HUDEP-2 (cell line): ENCODE measurements around the gene RTKN2.
A peak's percentile ranks its signal among the peaks of the same experiment; 100 is the strongest.

ENCODE experiments used
- DNase-seq, 76 experiments: peaks; one replicate each; lab custom pipeline; 2025; ENCODE audit not compliant: unreplicated experiment in 76 of 76; lab: John Stamatoyannopoulos, UW

RTKN2 gene

DNA sequence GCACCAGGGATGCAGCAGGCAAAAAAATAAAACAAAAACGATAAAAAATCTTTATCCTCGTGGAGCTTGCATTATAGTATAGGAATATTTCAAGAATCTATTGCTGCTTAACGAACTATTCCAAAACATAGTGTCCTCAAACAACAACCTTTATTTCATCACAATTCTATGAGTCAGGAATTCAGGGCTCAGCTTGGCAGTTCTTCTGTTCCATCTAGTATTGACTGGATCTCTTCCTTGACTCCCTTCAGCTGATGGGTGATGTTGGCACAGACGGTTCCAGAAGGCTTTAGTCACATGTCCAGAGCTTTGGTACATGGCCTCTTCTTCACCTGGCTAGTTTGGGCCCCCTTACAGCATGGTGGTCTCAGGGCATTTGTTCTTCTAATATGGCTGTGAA lies 88.0 kb downstream of the RTKN2 start:
- no peak for DNase-seq

DNA sequence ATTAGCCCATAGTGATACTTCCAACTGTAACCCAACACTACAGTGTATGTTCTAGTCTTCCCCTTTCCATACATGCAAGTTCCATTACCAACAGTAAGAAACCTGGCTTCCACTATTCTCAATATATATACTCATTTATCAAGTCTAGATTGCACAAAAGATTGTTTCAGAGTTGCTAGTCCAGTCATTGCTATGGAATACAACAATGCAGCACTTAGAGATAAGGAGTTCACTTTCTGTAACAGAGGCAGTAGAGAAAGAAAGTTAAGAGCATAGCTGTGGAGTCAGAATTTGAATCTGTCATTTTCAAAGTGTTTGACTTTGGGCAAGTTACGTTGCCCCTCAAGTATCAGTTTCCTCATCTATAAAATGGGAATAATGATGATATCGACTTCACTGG lies 90.1 kb downstream of the RTKN2 start:
- no peak for DNase-seq

DNA sequence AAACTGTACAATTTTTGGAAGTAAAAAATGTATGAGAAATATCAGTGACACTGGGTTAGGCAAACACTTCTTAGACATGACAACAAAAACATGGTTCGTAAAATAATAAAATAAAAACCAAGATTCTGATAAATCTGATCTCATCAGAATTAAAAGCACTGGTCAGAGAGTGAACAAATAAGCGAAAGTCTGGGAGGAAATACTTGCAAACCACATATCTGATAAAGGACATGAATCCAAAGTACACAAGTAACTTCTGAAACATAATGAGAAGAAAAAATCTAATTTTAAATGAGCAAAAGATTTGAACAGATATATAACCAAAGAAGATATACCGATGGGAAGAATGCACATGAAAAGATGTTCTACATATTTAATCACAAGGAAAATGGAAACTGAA lies 91.5 kb downstream of the RTKN2 start:
- no peak for DNase-seq

DNA sequence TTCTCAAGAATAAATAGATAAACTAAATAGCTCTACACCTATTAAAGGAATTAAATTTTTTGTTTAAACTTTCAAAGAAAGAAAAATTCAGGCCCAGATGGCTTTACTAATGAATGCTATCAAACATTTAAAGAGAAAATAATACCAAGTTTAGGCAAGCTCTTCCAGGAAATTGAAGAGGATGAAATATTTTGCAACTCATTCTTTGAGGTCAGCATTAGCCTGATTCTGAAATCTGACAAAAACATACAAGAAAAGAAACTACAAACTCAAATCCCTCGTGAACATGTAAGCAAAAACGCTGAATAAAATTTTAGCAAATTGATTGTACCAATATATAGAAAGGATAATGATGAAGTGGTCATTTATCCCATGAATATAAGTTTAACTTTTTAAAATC lies 93.4 kb downstream of the RTKN2 start:
- DNase-seq: no peak

DNA sequence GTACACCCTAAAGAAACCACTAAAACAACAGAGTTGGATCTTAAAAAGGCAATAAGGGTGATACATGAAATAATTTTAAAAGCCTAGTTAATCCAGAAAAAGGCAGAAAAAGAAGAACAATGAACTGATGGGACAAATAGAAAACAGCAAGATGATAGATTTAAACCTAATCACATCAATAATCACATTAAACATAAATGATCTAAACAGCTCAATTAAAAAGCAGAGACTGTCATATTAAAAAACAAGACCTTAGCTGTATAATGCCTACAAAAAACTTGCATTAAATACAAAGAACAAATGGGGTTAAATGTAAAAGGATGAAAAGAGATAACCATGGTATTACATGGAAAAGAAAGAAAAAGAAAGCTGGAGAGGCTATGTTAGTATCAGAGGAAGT lies 96.2 kb downstream of the RTKN2 start:
- DNase-seq: no peak

DNA sequence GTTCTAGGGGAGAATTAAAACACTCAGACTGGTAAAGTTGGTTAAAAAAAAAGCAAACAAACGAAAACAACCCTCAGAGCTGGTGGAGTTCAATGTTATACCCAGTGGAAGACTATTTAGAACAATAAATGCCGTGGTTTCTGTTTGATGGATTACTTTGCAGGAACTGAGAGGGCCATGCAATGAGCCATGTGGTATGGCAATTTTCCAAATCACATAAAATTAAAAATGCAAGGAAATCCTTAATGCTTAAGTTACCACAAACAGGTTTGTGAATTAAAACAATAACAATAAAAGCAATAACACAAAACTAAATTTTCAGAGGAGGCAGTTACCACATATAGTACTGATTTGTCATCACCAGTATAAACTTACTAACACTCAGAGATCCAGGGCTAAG lies 96.9 kb downstream of the RTKN2 start:
- DNase-seq: no peak

DNA sequence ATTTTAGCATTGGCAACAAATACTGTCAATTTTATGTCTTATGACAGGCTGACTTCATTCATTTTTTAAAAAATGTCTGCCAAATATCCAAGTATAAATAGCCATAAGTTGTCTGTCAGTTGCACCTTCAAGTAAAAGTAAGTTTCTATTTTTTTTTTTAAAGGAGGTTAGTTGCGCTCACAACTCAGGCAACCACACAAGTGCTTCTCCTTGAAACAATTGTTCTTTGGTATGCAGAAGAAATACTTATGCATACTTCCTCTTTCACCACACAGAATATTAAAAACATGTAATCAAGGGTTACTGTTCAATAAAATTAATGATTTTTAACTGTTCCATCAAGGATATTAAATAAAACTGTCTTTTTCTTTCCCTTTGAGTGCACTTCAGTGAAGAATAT lies 97.9 kb downstream of the RTKN2 start:
- DNase-seq: no peak

DNA sequence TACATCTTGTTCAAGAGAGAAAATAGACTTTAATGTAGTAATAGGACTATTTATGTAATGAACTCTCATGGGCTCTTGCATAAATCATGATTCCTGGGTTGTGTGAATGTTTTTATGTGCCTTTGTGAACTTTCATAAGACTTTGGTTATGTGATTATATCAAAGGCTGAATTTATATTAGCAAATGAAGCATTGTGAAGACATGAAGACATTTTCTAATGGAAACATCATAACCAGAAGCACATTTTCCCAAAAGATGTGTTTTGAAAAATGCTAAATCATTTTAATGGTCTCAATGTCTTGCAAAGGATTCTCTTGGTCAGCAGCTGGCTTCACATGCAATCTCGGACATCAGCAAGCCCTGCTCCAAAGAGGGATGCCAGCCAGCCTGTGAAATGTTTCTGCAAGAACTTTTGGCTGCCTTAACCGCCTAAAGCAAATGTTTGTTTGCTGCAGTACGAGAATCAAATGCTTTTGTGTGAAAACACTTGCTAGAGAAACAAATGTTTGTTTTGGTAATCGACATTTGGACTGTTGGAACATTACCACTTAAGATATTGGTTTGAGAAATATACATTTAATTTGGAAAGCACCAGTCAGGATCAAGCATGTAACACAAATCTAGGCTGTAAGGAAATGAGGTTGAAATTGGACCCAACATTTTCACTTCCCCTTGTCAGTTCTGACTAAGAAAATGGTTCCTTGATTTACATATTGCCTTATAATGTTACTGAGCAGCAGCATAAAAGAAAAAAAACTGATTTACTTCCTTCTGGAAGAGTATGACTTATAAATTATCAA lies 102.1 kb downstream of the RTKN2 start:
- DNase-seq: no peak

DNA sequence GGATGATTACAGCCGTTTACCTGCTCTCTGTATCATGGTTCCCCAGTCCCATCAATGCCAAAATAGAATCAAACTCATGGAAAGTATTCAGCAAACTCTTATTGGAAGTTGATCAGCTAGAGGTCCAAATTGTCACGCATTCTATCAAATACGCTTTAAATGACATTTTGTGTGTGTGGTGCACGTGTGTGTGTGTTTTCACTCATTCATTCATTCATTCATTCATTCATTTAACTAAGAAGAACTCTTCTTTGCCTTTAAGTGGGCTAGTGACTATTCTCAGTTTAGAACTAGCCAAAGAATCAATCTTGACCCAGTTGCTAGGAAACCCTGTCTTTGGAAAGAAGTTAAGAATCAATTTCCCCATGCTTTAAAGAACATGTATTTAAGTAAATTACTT lies 102.8 kb downstream of the RTKN2 start:
- no peak for DNase-seq

DNA sequence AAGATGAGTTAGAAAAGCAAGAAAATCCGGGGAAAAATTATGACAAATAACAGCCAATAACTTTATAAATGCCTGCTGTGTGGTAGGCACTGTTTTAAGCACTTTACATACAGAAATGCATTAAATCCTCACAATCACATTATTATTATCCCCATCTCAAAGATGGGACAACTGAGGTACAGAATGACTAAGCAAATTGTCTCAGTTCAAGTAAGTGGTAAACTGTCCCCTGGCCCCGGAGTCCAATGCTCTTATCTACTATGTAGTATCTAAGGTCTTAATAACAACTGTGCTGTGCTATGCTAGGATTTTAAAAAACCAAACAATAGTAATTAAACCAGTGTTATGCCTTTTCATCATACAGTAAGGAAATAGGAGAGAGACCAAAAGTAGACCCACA lies 105.6 kb downstream of the RTKN2 start:
- no peak for DNase-seq

DNA sequence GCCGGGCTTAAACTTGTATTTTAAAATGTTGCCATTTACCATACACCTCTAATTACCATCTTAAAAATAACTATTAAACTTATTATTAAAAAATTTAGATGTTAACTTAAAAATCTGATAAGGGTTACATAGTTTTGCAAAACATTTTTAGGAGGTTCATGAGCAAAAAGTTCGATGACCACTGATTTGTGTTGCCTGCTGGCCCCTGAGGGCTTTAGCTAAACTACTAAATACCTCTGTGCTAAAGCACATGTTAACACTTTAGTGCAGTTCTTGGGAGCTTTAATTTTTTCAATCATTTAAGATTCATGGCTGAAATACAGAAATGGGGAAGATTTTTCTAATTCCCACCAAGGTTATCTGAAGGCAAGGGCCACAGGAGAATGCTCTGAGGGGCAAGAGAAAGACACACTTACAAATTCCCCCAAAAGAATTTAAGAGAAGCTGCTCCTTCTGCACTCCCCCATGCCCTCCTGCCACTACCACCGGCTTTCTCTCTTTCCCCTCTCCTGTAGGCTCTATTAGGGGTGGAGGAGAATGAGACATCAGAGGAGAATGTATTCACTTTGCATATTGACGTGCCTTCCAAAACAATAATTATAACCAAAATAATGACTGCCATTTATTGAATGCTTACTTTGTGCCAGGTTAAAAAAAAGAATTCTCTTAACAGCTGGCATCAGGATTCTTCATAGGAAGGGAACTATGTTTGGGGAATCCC lies 106.2 kb downstream of the RTKN2 start:
- DNase-seq: no peak

DNA sequence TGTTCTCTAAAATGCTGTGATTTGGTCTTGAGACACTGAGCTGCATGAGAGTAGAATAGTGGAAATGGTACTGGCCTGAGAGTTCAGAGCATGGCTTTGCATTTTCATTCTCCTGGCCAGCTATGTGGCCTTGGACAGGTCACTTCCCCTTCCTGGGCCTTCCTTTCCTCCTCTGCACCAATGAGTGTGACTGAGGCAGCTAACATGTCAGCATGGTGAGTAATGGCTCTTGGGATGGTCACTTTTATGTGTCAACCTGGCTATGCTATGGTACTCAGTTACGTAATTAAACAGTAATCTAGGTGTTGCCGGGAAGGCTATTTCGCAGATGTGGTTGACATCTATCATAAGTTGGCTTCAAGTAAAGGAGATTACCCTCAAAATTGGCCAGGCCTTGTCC lies 109.3 kb downstream of the RTKN2 start:
- DNase-seq: no peak

DNA sequence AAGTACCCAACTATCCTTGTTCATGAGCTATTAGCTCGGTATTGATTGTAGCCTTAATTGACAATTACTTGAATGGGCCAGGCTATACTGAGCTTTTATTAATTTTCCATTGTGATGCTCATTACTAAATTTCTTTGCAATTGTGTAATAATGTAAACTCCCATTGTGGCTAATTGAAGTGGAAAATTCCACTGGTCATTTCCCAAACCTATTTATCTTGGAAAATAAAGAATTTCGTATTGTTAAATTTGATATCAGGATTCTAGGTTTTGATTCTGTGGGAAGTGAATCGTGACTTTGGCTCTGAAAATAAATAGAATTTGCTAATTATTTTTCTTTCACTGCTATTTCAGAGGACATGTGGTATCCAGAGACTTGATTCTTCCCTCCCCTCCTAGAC lies 111.0 kb downstream of the RTKN2 start:
- no peak for DNase-seq

DNA sequence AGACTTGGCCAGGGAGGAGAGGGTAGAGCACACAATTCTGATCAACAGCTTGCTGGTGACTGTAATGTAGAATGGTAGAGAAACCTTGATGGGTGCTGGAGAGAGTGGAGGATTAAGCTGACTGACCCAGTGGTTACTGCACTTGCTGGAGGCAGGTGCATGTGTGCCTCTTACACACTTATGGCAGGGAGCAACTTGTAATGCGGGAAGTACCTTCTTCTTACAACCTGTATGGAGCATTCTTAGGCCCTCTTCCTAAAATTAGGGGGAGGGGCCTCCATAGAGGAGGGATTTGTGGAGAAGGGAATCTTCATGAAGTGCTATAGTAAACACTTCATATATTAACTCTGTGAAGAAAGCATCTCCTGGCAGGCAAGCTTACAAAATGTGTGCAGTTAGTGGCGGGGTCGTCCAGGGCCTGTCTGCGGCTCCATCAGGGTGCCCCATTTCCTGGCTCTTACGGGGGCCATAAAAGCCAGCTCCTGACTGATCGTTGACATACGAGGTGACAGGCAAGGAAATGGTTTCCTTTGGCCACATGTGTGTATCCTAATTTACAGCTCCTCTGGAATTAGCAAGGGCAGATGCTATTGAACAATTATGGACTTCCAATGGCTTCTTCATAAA lies 113.5 kb downstream of the RTKN2 start:
- DNase-seq: no peak

DNA sequence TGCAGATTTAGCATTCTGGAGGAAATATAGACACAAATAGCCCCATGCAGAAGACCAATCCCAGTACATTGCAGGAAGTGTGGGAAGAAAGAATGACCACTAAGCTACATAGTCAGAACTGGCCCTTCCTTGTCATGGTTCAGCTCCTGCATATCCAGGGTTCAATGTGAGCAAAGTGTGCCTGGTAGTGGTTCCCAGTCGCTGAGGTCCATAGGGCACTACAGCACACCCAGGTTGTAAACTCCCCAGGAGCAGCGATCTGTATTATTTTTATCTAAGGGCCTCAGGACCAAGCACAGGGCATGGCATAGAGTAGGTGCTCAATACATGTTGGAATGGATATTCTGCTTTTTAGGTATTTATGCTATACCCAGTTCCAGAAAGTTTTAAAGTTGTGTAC lies 114.4 kb downstream of the RTKN2 start:
- DNase-seq: no peak

DNA sequence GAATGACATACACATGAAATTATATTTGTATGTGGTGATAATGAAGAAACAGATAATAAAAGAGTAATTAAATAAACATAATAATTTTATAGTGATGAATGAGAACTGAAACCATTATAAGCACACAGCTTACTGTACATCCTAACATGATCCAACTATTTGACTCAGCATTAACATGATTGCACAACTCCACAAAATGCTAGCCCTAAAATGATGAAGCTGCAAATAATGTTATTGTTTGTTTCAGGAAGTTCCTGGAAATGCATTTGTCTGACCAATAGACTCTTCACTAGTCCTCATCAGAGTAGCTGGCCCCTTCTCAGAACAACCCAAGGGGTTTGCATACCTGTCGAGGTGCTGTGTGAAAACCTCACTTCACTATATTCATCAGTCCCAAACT lies 115.5 kb downstream of the RTKN2 start:
- DNase-seq: no peak

DNA sequence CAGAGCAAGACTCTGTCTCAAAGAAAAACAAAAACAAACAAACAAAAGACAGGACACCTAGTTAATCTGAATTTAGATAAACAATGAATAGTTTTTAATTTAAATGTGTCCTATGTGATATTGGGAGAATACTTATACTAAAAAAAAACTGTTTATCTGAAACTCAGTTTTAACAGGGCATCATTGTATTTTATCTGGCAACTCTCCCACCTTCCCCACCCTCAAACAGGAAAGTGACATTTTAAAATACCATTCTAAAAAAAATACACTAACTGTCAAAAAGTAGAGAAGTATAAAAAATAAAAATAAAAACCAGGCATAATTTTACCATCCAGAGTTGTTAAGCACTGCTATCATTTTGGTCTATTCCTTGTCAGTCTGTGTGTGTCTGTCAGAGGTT lies 119.0 kb downstream of the RTKN2 start:
- no peak for DNase-seq

DNA sequence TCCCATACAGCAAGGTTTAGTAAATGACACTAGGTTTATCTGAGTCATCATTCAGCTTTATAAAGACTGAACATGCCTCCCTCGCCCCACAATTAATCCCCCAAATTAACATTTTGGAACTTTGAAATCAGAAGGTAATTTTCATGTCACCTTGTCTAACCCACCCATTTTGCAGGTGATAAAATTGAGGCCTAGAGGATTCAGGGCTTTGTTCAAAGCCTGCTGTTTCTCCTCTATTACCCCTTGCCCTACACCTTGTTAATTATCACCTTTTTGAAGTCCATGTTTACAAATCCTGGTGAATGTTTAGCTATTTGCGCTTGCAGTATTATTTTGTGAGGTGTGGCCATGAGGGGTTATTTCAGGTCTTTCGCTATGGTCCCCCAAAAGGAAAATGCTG lies 120.5 kb downstream of the RTKN2 start:
- no peak for DNase-seq

DNA sequence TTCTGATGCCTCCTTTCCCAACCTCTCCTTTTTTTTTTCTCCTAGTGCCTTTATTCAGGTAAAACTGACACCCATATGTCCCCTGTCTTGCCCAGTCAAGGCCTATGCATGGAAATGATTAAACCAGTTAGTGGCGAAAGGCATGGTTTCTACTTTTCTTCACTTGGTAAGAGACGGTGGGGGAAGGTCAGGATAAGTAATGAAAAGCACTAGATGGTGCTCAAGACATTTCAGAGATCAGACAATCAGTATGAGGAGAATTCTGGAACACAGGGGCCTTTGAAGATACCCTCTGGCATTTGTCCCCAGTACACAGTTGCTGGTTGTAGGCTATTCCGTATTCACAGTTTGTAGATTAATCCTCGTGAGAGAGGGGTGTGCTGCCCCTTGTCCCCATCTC lies 121.2 kb downstream of the RTKN2 start:
- DNase-seq: no peak

DNA sequence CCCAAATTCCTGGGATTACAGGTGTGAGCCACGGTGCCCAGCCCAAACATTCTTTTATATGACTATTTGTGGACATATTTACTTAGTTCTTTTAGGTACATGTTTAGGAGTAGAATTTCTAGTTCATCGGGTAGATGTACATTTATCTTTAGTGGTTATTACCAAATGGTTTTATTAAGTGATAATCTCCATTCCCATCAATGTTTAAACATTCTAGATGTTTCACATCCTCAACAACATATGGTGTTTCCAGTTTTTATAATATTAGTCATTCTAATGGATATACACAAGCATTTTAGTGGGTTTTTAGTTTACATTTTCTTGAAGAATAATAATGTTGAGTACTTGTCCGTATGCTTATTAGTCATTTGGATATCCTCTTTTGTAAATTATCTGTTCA lies 131.7 kb downstream of the RTKN2 start:
- DNase-seq: no peak

DNA sequence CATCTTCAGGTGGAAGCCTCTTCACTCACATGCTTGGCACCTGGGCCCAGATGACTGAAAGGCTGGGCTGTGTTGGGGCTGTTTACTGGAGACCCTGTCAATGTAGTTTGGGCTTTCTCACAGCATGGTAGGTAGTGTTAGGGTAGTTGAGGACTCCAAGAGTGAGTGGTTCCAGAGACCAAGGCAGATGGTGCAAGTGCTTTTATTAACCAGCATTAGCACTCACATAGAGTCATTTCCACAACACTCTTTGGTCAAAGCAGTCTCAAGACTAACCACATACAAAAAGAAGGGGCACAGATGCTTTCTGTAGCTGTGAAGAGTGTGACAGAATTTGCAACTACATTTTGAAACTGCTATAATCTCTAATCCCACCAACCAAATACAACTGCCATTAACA lies 135.0 kb downstream of the RTKN2 start:
- DNase-seq: peak in 1 of 76 experiments; percentile 0
